ENCODE results near the gene CRACR2A.

Gene CRACR2A

GRCh38 chr12:3752096-3752709 lies 706 bp downstream of the CRACR2A start:
- peak; percentile 56 to 63 for DNase-seq (ENCODE audit: low read depth in 2 of 2)

- no peak for DNase-seq (ENCODE audit: low read depth in 2 of 2)
Observed at GRCh38 chr12:3751151-3752095, 1.5 kb downstream of the CRACR2A start.

GRCh38 chr12:3750616-3751015 lies 2.3 kb downstream of the CRACR2A start:
- no peak for DNase-seq (ENCODE audit: low read depth in 2 of 2)

GRCh38 chr12:3748620-3749019 lies 4.3 kb downstream of the CRACR2A start:
- DNase-seq (ENCODE audit: low read depth in 2 of 2): no peak

GRCh38 chr12:3747976-3748619 lies 4.8 kb downstream of the CRACR2A start:
- DNase-seq (ENCODE audit: low read depth in 2 of 2): no peak

- DNase-seq (ENCODE audit: low read depth in 2 of 2): no peak
Observed at GRCh38 chr12:3747543-3747942, 5.4 kb downstream of the CRACR2A start.

- no peak for DNase-seq (ENCODE audit: low read depth in 2 of 2)
Observed at GRCh38 chr12:3746758-3747157, 6.2 kb downstream of the CRACR2A start.

GRCh38 chr12:3745152-3745551 lies 7.8 kb downstream of the CRACR2A start:
- no peak for DNase-seq (ENCODE audit: low read depth in 2 of 2)

- no peak for DNase-seq (ENCODE audit: low read depth in 2 of 2)
Observed at GRCh38 chr12:3744229-3744901, 8.5 kb downstream of the CRACR2A start.

GRCh38 chr12:3743803-3744202 lies 9.1 kb downstream of the CRACR2A start:
- DNase-seq (ENCODE audit: low read depth in 2 of 2): peak in 1 of 2 donors; percentile 32

- no peak for DNase-seq (ENCODE audit: low read depth in 2 of 2)
Observed at GRCh38 chr12:3741882-3742672, 10.8 kb downstream of the CRACR2A start.

GRCh38 chr12:3740480-3741231 lies 12.3 kb downstream of the CRACR2A start:
- DNase-seq (ENCODE audit: low read depth in 2 of 2): no peak

GRCh38 chr12:3735432-3735831 lies 17.5 kb downstream of the CRACR2A start:
- no peak for DNase-seq (ENCODE audit: low read depth in 2 of 2)

- DNase-seq (ENCODE audit: low read depth in 2 of 2): no peak
Observed at GRCh38 chr12:3732901-3733300, 20.0 kb downstream of the CRACR2A start.

- DNase-seq (ENCODE audit: low read depth in 2 of 2): no peak
Observed at GRCh38 chr12:3730111-3730510, 22.8 kb downstream of the CRACR2A start.

GRCh38 chr12:3728686-3729085 lies 24.2 kb downstream of the CRACR2A start:
- no peak for DNase-seq (ENCODE audit: low read depth in 2 of 2)

GRCh38 chr12:3727877-3728632 lies 24.9 kb downstream of the CRACR2A start:
- DNase-seq (ENCODE audit: low read depth in 2 of 2): peak in 1 of 2 donors; percentile 29

GRCh38 chr12:3727354-3727753 lies 25.6 kb downstream of the CRACR2A start:
- no peak for DNase-seq (ENCODE audit: low read depth in 2 of 2)

- DNase-seq (ENCODE audit: low read depth in 2 of 2): no peak
Observed at GRCh38 chr12:3726456-3726855, 26.5 kb downstream of the CRACR2A start.
